Epithelial cell of proximal tubule (primary cell): ENCODE measurements around the gene SLC16A2. TPM values are rescaled to one million over a fixed set of nuclear protein-coding genes. Genes with fewer than 3 reads are reported as not detected.
"Not testable (repeated sequence)": the region's sequence is repeated elsewhere in the genome, so short reads cannot be mapped to it uniquely, and the experiment has no call there.

Experiments used
- DNase-seq: peaks from one replicate; pipeline ENCODE4 v3.0.0-alpha.2; 2011; ENCODE audit warnings: low read depth
- H3K4me3 ChIP-seq: 2 replicates; pipeline ENCODE4 v1.5.1; 2011; ENCODE audit warnings: low read depth, mild to moderate bottlenecking, low read length
- CTCF ChIP-seq: conservative IDR thresholded peaks from 2 replicates; pipeline ENCODE4 v1.5.1; 2012; ENCODE audit warnings: low read depth, mild to moderate bottlenecking, low read length
- total RNA-seq: library from RNA; depleted of rRNA; stranded (reverse); fragments of >200 nt; gene quantifications from 2 replicates; pipeline ENCODE4 v1.2.3, GENCODE V29; 2015

SLC16A2 gene
- total RNA-seq, 1 donor from 2014 or later: 5.3 TPM

GRCh38 chrX:74510401-74510800 lies 89.1 kb downstream of the SLC16A2 start:
- no peak overlapping the region for H3K4me3 ChIP-seq
- DNase-seq: no peak
- no peak for TF ChIP-seq CTCF

- no peak for DNase-seq
- TF ChIP-seq CTCF: no peak
- H3K4me3 ChIP-seq: no peak overlapping the region
Measured at GRCh38 chrX:74511704-74512103, 90.4 kb downstream of the SLC16A2 start.

GRCh38 chrX:74514384-74514783 lies 93.1 kb downstream of the SLC16A2 start:
- no peak for DNase-seq
- H3K4me3 ChIP-seq: no peak overlapping the region
- no peak for TF ChIP-seq CTCF

- DNase-seq: no peak
- H3K4me3 ChIP-seq: no peak overlapping the region
Measured at GRCh38 chrX:74515356-74515755, 94.1 kb downstream of the SLC16A2 start.

GRCh38 chrX:74516013-74516412 lies 94.7 kb downstream of the SLC16A2 start:
- not testable (repeated sequence) for H3K4me3 ChIP-seq, DNase-seq

More at GRCh38 chrX:74515356-74515755, 94.1 kb downstream of the SLC16A2 start:
- TF ChIP-seq CTCF: no peak

- TF ChIP-seq CTCF: no peak
- no peak for DNase-seq
- H3K4me3 ChIP-seq: no peak overlapping the region
Measured at GRCh38 chrX:74519870-74520269, 98.6 kb downstream of the SLC16A2 start.

GRCh38 chrX:74520291-74520690 lies 99.0 kb downstream of the SLC16A2 start:
- no peak for TF ChIP-seq CTCF
- H3K4me3 ChIP-seq: no peak overlapping the region
- DNase-seq: no peak

- no peak for DNase-seq
- no peak overlapping the region for H3K4me3 ChIP-seq
- no peak for TF ChIP-seq CTCF
Measured at GRCh38 chrX:74520896-74521295, 99.6 kb downstream of the SLC16A2 start.
